Measurements from ENCODE around the gene TARBP2.
"Not testable (repeated sequence)": the region's sequence is repeated elsewhere in the genome, so short reads cannot be mapped to it uniquely, and the experiment has no call there.

Gene TARBP2

GRCh38 chr12:53474819-53475218, 26.3 kb upstream of the TARBP2 start:
- DNase-seq (ENCODE audit: low read depth in 2 of 2) = no peak

DNA sequence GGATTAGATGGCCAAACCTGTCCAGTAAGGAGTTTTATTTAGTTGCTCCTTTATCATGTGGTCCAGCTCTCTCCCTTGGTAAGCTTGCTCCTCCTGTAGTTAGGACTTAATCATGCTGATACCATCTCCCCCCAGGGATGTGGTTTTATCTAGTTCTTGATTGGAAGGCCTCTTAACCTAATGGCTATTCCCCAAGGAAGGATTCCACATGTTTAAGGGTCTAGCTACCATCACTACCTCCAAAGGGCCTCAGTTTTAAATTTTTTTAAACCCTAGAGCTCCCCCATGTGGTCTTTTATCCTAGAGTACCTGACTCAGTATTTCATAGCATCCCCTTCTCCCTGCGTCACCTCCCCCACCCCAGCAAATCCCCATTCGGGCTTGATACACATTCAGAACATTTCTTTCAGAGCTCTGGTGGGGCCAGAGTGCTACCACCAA, 24.3 kb upstream of the TARBP2 start:
- DNase-seq (ENCODE audit: low read depth in 2 of 2) = no peak

GRCh38 chr12:53478865-53479264, 22.2 kb upstream of the TARBP2 start:
- DNase-seq (ENCODE audit: low read depth in 2 of 2) = no peak

DNA sequence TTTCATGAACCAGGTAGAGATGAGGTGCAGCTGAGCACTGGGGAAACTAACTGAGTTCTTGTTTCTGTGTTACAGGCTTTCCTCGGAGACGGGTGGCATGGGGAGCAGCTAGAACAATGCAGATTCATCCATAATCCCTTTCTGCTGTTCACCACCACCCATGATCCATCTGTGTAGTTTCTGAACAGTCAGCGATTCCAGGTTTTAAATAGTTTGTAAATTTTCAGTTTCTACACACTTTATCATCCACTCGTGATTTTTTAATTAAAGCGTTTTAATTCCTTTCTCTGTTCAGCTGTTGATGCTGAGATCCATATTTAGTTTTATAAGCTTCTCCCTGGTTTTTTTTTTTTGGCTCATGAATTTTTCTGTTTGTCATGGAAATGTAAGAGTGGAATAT, 21.8 kb upstream of the TARBP2 start:
- no peak for DNase-seq (ENCODE audit: low read depth in 2 of 2)

- no peak for DNase-seq (ENCODE audit: low read depth in 2 of 2)
These were observed 20.3 kb upstream of the TARBP2 start for GRCh38 chr12:53480491-53481442.

- not testable (repeated sequence) for DNase-seq (ENCODE audit: low read depth in 2 of 2)
These were observed 19.6 kb upstream of the TARBP2 start for GRCh38 chr12:53481458-53481857.

DNA sequence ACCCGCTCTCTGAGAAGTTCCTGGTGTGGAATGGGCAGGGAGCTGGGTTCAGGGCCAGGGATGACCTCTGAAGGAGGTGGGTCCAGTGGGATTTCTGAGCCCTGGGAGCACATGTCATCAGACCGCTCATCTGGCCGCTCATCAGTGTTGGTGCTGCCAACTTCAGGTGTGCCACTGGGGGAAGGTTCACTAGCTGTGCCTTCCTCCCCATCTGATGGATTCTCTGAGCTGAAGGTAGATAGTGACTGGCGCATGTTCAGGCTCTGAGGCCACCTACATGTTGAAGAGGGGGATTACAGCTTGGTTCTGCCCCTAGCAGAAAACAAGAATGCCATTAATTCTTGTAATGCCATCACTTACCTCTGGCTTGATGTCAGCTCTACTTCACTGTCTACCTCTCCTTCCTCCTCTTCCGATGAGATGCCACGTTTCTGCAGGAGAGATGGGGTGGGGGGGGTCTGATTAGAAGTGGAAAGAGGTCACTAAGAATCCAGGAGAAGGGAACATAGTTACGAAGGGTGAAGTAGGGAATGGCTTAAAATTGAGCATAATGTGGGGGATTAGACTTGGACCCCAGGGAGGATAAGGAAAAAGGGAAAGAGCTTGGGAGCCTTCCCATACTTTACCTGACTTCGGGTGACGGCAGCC, 19.0 kb upstream of the TARBP2 start:
- DNase-seq (ENCODE audit: low read depth in 2 of 2) = no peak

DNA sequence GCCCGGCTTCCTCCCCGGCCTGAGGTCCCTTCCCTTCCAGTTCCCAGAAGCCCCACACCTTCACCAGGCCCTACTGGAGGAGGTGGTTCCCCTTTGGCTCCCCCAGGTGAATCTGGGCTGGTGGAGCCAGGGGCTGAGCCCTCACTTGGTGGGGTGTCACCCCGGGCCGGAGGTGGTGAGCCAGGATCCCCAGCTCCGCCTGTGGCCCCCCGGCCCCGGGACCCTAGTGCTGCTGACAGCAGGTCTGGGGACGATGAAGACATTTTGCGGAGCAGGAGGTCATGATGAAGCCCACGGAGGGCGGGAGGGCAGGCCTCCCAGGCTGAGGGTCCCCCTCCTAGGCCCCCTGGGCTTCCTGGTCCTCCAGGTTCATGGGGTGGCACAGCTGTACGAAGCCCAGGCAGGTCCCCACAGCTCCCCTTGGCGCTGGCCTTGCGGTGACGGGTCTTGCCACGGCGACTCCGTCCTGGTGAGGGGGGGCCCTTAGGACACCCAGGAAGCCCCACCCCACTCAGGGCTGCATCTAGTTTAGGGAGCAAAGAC, 18.4 kb upstream of the TARBP2 start:
- no peak for DNase-seq (ENCODE audit: low read depth in 2 of 2)

GRCh38 chr12:53483225-53483978, 17.7 kb upstream of the TARBP2 start:
- DNase-seq (ENCODE audit: low read depth in 2 of 2) = no peak

GRCh38 chr12:53483979-53484377, 17.1 kb upstream of the TARBP2 start:
- DNase-seq (ENCODE audit: low read depth in 2 of 2) = no peak

DNA sequence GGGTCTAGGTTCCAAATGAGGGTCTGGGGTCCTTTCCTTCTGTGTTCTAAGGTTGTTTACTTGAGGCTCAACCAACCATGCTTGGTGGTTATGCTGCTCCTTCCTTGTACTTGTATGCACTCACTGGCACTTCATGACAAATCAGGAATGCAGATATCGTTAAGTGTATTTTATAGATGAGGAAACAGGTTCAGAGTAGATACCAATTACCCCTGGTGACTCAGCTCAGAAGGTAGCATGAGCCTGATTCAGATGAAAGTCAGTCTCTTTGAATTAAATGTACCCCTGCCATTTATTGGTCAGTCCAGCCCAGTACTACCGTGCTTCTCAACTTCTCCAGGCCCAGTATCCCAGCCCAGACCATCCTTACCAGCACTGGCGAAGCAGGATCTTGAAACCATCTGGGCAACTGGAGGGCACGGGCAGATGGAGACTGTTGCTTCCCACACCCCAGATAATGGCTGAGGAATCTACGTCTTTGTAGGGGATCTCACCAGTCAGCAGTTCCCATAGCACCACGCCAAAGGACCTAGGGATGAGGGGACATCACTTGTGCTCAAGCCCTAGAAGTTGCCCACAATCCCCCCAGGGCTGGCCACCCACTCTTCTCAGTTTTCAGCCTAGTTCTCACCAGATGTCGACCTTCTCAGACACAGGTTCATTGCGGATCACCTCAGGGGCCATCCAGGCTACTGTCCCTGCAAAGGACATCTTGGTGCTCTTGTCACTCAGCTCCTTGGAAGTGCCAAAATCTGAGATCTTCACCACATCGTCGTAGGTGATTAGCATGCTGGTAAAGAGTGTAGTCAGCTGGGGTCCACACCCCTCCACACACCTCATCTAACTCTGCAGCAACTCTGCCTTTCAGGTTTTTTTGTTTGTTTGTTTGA, 16.2 kb upstream of the TARBP2 start:
- DNase-seq (ENCODE audit: low read depth in 2 of 2) = no peak

DNA sequence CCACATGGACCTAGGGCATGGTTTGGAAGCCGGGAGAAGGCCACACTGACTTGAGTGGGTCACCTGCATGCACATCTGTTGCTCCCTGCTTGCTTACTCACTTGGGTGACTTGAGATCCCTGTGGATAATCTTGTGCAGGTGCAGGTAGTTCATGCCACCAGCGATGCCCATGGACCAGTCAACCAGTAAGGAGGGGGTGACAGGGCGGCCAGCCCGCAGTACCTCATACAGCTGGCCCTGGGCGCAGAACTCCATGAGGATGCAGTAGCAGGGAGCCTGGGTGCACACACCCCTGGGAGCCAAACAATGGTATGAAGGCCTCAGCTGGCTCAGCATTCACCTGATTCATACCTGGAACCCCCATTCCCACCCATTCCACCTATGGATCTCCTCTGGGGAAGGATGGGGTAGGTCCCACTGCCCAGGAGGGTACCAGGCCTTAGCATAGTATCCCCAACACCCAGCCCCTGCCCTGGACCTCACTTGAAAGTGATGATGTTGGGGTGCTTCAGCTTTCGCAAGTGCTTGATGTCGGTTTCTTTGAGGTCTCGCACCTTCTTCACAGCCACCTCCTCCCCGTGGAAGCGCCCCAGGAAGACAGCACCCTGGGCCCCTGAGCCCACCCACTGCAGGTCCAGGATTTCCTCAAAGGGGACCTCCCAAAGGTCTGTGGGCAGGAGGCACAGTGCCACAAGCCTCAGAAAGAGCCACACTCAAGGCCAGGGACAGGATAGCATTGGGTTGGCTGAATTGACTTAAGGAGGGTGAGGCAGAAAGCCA, 14.9 kb upstream of the TARBP2 start:
- DNase-seq (ENCODE audit: low read depth in 2 of 2) = no peak

- DNase-seq (ENCODE audit: low read depth in 2 of 2) = no peak
These were observed 14.2 kb upstream of the TARBP2 start for GRCh38 chr12:53486736-53487487.

DNA sequence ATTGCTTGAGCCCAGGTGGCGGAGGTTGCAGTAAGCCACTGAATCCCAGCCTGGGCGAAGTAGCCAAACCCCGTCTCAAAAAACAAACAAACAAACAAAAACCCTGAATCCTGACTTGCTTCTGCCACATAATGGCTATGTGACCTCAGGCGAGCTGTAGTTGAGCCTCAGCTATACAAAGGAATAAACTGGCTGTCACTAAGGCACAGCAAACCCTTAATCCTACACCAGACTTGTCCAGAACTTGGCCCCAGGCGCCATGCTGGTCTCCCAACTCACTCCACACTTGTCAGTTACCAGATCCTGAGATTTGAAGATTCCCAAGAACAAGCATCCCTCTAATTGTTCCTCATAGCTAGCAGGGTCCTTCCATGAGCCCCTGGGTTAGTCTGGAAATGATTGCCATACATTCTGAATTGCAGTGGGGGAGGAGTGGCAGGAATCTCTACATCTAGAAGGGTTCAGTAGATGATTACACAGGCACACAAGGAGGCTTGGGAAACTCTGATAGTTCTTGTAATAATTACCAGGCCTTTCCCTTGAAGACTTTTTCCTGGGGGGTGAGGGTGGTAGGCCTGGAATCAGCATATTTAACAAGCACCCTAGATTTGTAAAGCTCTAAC, 11.7 kb upstream of the TARBP2 start:
- DNase-seq (ENCODE audit: low read depth in 2 of 2) = no peak

DNA sequence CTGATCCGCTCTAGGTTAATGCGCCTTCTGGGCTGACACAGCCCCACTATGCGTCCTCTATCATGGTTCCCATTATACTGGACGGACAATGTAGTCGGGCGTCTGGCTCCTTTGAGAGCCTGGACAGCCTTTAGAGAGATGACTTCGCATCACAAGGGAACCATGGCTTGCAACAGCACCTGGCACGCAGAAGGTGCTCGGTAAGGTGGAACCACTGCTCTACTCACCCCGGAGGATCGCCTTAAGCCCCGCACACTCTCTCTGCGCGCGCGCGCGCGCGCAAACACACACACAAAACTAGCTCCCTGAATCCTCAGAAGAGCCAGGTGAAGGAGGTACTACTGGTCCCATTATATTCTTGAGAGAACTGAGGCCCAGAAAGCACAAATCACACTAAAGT, 8.9 kb upstream of the TARBP2 start:
- DNase-seq (ENCODE audit: low read depth in 2 of 2) = no peak

DNA sequence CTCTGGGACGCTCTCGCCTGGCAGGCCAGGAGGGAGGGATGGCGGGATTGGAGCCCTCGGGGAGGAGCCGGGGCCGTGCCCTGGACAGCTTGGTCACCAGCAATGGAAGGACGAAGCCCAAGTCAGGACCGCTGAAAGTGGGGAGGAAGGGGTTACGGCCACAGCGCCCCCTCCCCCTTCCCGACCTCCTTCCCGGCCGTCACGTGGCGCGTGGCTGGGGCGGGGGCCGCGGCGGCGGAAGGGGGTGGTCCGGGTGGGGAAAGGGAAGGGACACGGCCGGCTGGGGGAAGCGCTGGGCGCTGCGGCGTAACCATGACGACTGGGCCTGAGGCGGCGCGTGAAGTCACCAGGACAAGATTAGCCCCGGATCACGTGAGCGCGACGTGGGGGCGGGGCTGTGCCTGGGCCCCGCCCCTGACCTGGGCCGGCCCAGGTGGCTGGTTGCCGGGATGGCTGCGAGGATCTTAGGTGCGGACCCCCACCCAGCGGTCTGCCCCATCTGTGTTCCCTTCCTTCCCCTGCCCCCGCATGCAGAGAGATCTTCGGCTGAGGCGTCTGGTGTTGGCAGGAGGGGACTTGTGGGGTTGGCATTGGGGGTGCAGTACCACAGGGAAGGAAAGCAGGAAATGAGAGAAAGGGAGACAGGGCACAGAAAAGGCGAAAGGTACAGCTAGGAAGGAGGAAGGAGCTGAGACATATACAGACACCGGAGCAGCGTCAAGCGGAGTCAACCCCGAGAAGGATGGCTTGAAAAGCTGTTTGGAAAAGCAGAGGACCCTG, 8.1 kb upstream of the TARBP2 start:
- DNase-seq (ENCODE audit: low read depth in 2 of 2) = peak; percentile 73 to 79

- no peak for DNase-seq (ENCODE audit: low read depth in 2 of 2)
These were observed 7.3 kb upstream of the TARBP2 start for GRCh38 chr12:53493610-53494391.
